Activated T-helper 1 cell treated with anti-CD3 and anti-CD28 coated beads, Interleukin-12 subunit alpha, Interleukin-12 subunit beta, Interleukin-2, Interleukin-4 antibody, amounts not matched to agents 30 ng/mL and 10 ng/mL and 1 ng/mL, durations not matched to agents 14 hours and 24 hours and 36 hours (primary cell): ENCODE measurements around the gene INO80E. TPM values are rescaled to one million over a fixed set of nuclear protein-coding genes. Genes with fewer than 3 reads are reported as not detected.

Experiments
- DNase-seq: peaks from one replicate; pipeline ENCODE4 v3.0.0; 2021; ENCODE audit warnings: low spot score
- H3K27ac Mint-ChIP-seq: one replicate; pipeline ENCODE4 v1.8.0; 2021; ENCODE audit warnings: mild to moderate bottlenecking, mixed read lengths
- H3K27me3 Mint-ChIP-seq: one replicate; pipeline ENCODE4 v1.8.0; 2022; ENCODE audit warnings: mild to moderate bottlenecking, moderate library complexity, mixed read lengths; ENCODE audit not compliant: insufficient read depth
- H3K36me3 Mint-ChIP-seq: one replicate; pipeline ENCODE4 v1.8.0; 2021; ENCODE audit warnings: low read depth, mixed read lengths
- H3K4me1 Mint-ChIP-seq: one replicate; pipeline ENCODE4 v1.8.0; 2021; ENCODE audit warnings: low read depth, mixed read lengths
- H3K4me3 Mint-ChIP-seq: one replicate; pipeline ENCODE4 v1.8.0; 2021; ENCODE audit warnings: mild to moderate bottlenecking, moderate library complexity, mixed read lengths
- H3K9me3 Mint-ChIP-seq: one replicate; pipeline ENCODE4 v1.8.0; 2021; ENCODE audit warnings: mixed read lengths
- intact Hi-C: fragments of 100-400 bp; cut with micrococcal nuclease; formaldehyde crosslinking; loops from one replicate; pipeline ENCODE4 v1.15.1; 2024
- total RNA-seq: library from RNA; stranded (reverse); gene quantifications from 2 replicates; pipeline ENCODE4 v1.2.3, GENCODE V29; 2022

INO80E gene
- total RNA-seq, 1 donor from 2014 or later, result 137 TPM

GRCh38 chr16:30046178-30046577 lies 50.1 kb downstream of the INO80E start:
- no peaks in the 10 kb centered on the region for H3K4me1 Mint-ChIP-seq
- no peaks in the 10 kb centered on the region for H3K36me3 Mint-ChIP-seq
- no peak overlapping the region for H3K27ac Mint-ChIP-seq
- DNase-seq, result no peak
- H3K27me3 Mint-ChIP-seq, result peaks cover 18% of the 10 kb centered on the region
- intact Hi-C loops, result no loop called here
- H3K9me3 Mint-ChIP-seq, result no peaks in the 10 kb centered on the region
- H3K4me3 Mint-ChIP-seq, result no peak overlapping the region

DNA sequence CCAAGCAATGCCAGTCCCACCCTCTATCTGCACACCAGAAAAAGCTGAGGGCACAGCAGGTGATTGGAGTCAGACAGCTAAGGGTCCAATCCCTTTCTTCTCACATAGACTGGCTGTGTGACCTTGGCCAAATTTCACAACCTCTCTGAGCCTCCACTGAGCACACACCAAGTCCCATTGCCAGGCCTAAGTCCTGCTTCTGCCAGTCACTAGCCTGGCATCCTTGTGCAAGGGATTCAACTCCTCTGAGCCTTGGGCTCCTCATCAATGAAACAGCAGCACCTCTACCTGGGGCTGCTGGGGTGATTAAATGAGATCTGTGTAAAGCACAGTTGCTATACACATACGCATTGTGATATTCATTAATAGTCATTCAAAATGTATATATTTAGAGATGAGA lies 50.5 kb downstream of the INO80E start:
- Mint-ChIP-seq H3K4me1 (peaks cover 3% of the 10 kb centered on the region), H3K4me3 (no peak overlapping the region), H3K36me3 (no peaks in the 10 kb centered on the region), H3K27ac (no peak overlapping the region), H3K27me3 (peaks cover 18% of the 10 kb centered on the region), H3K9me3 (no peaks in the 10 kb centered on the region)
- DNase-seq, result no peak
- intact Hi-C loops, result no loop called here

DNA sequence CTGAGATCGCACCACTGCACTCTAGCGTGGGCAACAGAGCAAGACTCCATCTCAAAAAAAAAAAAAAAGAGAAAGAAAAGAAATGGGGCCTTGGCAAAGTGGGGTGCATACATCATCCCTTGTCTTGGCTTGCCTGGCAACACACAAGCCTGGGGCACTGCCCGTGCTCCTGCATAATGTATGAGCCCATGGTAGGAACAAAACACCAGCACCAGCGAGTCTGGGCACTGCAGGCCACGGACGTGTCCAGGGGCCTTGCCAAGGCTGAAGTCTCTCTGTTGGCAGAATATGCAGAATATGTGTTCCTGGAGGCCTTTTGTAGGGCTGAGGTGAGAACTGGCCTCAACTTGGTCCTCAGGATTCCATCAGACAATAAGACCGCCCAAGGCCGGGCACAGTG lies 53.8 kb downstream of the INO80E start:
- DNase-seq, result no peak
- Mint-ChIP-seq H3K27me3 (peaks cover 3% of the 10 kb centered on the region), H3K36me3 (no peaks in the 10 kb centered on the region), H3K4me1 (peaks cover 22% of the 10 kb centered on the region), H3K9me3 (no peaks in the 10 kb centered on the region), H3K27ac (no peak overlapping the region), H3K4me3 (no peak overlapping the region)
- intact Hi-C loops, result no loop called here

DNA sequence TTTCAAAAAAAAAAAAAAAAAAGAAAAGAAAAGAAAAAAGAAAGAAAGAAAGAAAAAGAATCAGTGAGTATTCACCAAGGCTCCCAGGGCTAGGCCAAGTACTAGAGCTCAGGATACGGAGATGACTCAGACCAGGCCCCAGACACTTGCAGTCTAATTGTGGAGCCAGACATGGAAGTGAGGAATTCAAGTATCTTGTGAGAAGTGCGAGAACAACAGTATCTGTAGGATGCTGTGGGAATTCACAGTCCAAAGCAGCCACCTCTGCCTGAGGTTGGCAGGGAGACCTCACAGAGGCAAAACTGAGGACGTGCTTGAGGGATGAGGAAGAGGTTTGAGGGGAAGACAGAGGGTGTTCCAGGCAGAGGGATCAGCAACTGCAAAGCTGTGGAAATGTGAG lies 55.5 kb downstream of the INO80E start:
- no peaks in the 10 kb centered on the region for H3K9me3 Mint-ChIP-seq
- intact Hi-C loops, result no loop called here
- peak overlapping the region; percentile 85 for H3K4me3 Mint-ChIP-seq
- no peaks in the 10 kb centered on the region for H3K36me3 Mint-ChIP-seq
- H3K4me1 Mint-ChIP-seq, result peaks cover 28% of the 10 kb centered on the region
- peaks cover 3% of the 10 kb centered on the region for H3K27me3 Mint-ChIP-seq
- no peak for DNase-seq
- H3K27ac Mint-ChIP-seq, result peak overlapping the region; percentile 61

GRCh38 chr16:30052671-30053372 lies 56.8 kb downstream of the INO80E start:
- Mint-ChIP-seq H3K4me3 (peak overlapping the region; percentile 87), H3K27ac (peak overlapping the region; percentile 82), H3K4me1 (peaks cover 28% of the 10 kb centered on the region), H3K27me3 (no peaks in the 10 kb centered on the region), H3K36me3 (no peaks in the 10 kb centered on the region), H3K9me3 (no peaks in the 10 kb centered on the region)
- intact Hi-C loops, result loop anchor here (1.0 to 2.0 kb wide), 3 partner anchors 11 to 190 kb away; partner anchors contain the start of genes CDIPT and INO80E
- DNase-seq, result peak; percentile 89

DNA sequence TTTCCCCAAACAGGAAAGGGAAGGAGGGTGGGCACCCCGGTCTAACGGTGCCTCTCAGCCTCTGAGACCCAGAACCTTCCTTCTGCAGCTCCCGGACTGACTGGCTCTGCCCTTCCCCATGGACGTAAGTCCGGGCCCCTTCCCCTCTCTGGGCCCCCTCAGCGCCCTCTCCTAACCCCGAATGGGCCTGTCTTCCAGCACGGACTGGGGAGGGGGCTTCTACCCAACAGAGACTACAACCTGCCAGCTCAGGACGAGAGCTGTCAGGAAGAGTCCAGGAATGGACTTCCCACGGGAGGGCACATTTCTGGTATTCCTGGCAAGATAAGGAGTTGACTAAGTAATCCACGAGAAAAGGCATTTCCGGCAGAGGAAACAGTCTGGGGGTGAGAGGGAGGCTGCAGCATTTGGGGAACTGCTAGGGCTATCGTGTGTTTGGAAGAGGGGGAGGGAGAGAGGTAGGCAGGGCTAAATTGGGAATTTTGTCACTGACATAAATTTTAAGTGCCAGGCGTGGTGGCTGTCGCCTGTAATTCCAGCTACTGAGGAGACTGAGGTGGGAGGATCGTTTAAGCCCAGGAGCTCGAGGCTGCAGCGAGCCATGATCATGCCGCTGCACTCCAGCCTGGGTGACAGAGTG lies 57.5 kb downstream of the INO80E start:
- Mint-ChIP-seq H3K27me3 (no peaks in the 10 kb centered on the region), H3K36me3 (no peaks in the 10 kb centered on the region), H3K4me1 (peaks cover 28% of the 10 kb centered on the region), H3K27ac (peak overlapping the region; percentile 48), H3K4me3 (peak overlapping the region; percentile 87), H3K9me3 (no peaks in the 10 kb centered on the region)
- intact Hi-C loops, result loop anchor here (1.0 to 2.0 kb wide), 3 partner anchors 11 to 191 kb away; partner anchors contain the start of genes CDIPT and INO80E
- no peak for DNase-seq

DNA sequence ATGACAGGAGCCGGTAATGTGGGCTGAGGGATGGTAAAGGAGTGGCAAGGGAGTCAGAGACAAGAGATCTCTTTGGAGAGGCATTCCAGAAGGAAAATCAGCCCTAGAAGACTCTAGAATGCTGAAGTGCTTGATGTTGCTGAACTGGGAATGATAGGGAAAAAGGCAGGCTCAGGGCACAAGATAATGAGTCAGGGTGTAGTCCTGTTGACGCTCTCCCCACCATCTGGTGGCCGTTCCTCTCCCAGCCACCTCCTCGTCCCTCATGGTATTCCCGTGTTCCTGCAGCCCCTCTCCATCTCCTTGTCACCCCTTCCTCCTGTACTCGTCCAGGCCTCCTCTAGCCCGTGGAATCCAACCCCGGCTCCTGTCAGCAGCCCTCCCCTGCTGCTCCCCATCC lies 58.4 kb downstream of the INO80E start:
- Mint-ChIP-seq H3K9me3 (no peaks in the 10 kb centered on the region), H3K4me1 (peaks cover 28% of the 10 kb centered on the region), H3K4me3 (peak overlapping the region; percentile 59), H3K36me3 (no peaks in the 10 kb centered on the region), H3K27me3 (no peaks in the 10 kb centered on the region), H3K27ac (no peak overlapping the region)
- intact Hi-C loops, result no loop called here
- no peak for DNase-seq

DNA sequence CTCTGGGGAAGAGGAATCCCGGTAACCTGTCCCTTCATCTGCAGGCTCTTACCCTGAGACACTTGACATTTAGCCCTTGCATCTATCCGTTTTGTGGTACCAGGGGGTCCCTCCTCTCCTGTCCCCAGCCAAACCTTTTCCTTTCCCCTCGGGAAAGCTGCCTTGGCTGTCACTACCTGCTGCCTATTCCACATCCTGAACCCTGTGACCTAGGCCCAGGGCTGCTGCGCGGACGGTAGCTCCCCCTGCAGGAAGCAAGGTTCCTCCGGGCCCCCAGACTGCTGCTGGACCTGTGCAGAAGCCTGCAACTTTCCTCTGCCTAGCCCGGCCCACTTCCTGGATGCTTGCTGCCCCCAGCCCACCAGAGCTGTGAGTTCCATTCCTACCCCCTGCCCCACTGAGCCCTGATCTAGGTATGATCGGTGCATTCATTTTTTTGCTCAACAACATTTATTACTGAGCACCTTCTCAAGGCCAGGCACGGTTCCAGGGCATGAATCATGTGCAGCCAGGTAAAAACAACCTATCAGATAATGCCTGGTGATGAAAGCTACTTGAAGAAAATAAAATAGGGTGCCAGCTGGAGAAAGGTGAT lies 59.0 kb downstream of the INO80E start:
- no peaks in the 10 kb centered on the region for H3K27me3 Mint-ChIP-seq
- intact Hi-C loops, result no loop called here
- peak; percentile 39 for DNase-seq
- no peaks in the 10 kb centered on the region for H3K36me3 Mint-ChIP-seq
- H3K4me1 Mint-ChIP-seq, result peaks cover 28% of the 10 kb centered on the region
- H3K27ac Mint-ChIP-seq, result no peak overlapping the region
- peak overlapping the region; percentile 59 for H3K4me3 Mint-ChIP-seq
- H3K9me3 Mint-ChIP-seq, result no peaks in the 10 kb centered on the region

Other genes starting within 250 kb of the INO80E start
- not detected in 2 replicates for gene ZG16, start 218.0 kb upstream of the INO80E start, total RNA-seq
- 134 and 140 TPM in 2 replicates for gene KIF22, start 205.5 kb upstream of the INO80E start, total RNA-seq
- gene MAZ, start 189.7 kb upstream of the INO80E start, total RNA-seq, result 365 and 380 TPM in 2 replicates
- 1.0 and 1.3 TPM in 2 replicates for gene PRRT2, start 184.0 kb upstream of the INO80E start, total RNA-seq
- 29.2 and 30.8 TPM in 2 replicates for gene PAGR1, start 180.1 kb upstream of the INO80E start, total RNA-seq
- gene MVP, start 175.8 kb upstream of the INO80E start, total RNA-seq, result 117 and 124 TPM in 2 replicates
- 83.7 and 85.5 TPM in 2 replicates for gene CDIPT, start 133.0 kb upstream of the INO80E start, total RNA-seq
- 0.16 and 0.32 TPM in 2 replicates for gene SEZ6L2, start 96.7 kb upstream of the INO80E start, total RNA-seq
- 4.2 and 4.7 TPM in 2 replicates for gene ASPHD1, start 95.8 kb upstream of the INO80E start, total RNA-seq
- 53.7 and 58.2 TPM in 2 replicates for gene KCTD13, start 70.0 kb upstream of the INO80E start, total RNA-seq
- 41.5 and 43.7 TPM in 2 replicates for gene TMEM219, start 34.2 kb upstream of the INO80E start, total RNA-seq
- gene TAOK2, start 22.4 kb upstream of the INO80E start, total RNA-seq, result 38.5 and 39.7 TPM in 2 replicates
- 48.8 and 50.1 TPM in 2 replicates for gene HIRIP3, start 624 bp upstream of the INO80E start, total RNA-seq
- gene DOC2A, start 14.8 kb downstream of the INO80E start, total RNA-seq, result 2.0 and 2.3 TPM in 2 replicates
- not detected in 2 replicates for gene C16orf92, start 27.0 kb downstream of the INO80E start, total RNA-seq
- 1.6 and 1.9 TPM in 2 replicates for gene TLCD3B, start 35.0 kb downstream of the INO80E start, total RNA-seq
- 1,715 and 1,718 TPM in 2 replicates for gene ALDOA, start 69.5 kb downstream of the INO80E start, total RNA-seq
- gene PPP4C, start 79.8 kb downstream of the INO80E start, total RNA-seq, result 133 and 147 TPM in 2 replicates
- gene TBX6, start 95.7 kb downstream of the INO80E start, total RNA-seq, result 1.6 and 1.8 TPM in 2 replicates
- 14.5 and 15.1 TPM in 2 replicates for gene YPEL3, start 100.0 kb downstream of the INO80E start, total RNA-seq
- 4.3 and 6.3 TPM in 2 replicates for gene GDPD3, start 117.3 kb downstream of the INO80E start, total RNA-seq
- gene MAPK3, start 127.0 kb downstream of the INO80E start, total RNA-seq, result 53.7 and 58.3 TPM in 2 replicates
- 816 and 819 TPM in 2 replicates for gene CORO1A, start 187.4 kb downstream of the INO80E start, total RNA-seq
- gene BOLA2B, start 197.4 kb downstream of the INO80E start, total RNA-seq, result 312 and 329 TPM in 2 replicates
- 63.2 and 66.4 TPM in 2 replicates for gene SLX1A, start 197.6 kb downstream of the INO80E start, total RNA-seq
- 18.9 and 20.4 TPM in 2 replicates for gene SULT1A3, start 203.0 kb downstream of the INO80E start, total RNA-seq